Left renal pelvis (tissue), 4 donors: ENCODE measurements around the gene TNFRSF1A. TPM values are rescaled to one million over a fixed set of nuclear protein-coding genes. Genes with fewer than 3 reads are reported as not detected.

Experiments
- DNase-seq, 4 donors: peaks; one replicate each; pipeline ENCODE4 v3.0.0-alpha.2; 2013; ENCODE audit warnings: low read depth in 4 of 4, low spot score in 3 of 4
- polyA plus RNA-seq, 4 donors: library from polyadenylated mRNA; unstranded; fragments of 120-200 nt; gene quantifications; one replicate each; pipeline ENCODE4 v1.2.1, GENCODE V29; 2013; ENCODE audit not compliant: insufficient read length in 4 of 4

Gene TNFRSF1A
- polyA plus RNA-seq, 4 donors, result 82.1 to 173 (median 109) TPM

DNA sequence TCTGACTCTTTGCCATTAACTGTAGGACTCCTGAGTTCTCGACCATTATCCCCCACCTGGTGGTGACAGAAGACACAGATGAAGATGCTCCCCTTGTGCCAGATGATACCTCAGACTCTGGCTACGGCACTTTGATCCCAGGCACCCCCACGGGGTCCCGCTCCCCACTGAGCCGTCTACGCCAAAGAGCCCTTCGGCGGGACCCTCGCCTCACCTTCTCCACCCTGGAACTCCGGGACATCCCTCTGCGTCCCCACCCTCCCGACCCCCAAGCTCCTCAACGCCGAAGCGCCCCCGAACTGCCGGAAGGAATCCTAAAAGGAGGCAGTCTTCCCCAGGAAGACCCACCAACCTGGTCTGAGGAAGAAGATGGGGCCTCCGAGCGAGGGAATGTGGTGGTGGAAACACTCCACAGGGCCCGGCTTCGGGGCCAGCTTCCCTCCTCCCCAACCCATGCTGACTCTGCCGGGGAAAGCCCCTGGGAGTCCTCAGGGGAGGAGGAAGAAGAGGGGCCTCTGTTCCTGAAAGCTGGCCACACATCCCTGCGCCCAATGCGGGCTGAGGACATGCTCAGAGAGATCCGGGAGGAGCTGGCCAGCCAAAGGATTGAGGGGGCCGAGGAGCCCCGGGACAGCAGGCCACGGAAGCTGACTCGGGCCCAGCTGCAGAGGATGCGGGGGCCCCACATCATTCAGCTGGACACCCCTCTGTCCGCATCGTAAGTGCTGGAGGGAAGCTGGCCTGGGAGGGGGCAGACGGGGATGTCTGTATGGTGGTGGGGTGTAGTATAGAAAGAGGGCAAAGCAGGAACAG, 14.4 kb downstream of the TNFRSF1A start:
- no peak for DNase-seq

DNA sequence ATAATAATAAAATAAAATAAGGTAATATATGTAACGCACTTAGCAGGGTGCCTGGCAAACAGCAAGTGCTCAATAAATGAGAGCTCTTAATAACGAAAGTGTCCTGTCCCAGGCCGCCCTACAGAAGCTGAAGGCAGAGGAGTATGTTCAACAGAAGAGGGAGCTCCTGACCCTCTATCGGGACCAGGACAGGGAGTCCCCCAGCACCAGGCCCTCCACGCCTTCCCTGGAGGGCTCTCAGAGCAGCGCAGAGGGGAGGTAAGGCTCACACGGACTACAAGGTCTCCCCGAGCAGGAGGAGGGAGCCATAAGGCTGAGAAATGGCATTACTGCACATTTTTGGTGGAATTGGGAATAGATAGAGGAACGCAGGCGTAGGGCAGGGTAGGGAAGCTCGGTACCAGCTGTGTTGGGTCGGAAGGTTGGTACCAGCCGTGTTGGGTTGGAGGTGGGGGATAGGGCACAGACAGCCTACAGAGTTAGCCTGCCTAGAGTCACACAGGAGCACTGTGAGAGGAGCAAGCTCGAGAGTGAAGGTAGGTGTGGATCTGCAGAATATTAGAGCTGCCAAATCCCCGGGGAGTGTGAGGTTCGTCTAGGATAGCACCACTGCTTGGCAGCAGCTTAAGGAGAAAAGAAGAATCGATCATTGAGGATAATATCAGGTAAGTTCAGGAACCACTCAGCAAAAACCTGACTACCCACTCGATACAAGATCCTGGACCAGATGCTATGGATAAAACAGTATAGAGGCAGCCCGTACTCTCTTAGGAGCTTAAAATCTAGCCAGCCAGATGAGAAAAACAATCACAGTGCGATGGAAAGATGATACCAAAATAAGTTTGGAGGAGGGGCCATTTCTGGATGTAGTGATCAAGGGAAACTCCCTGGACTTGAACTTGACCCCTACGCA, 15.3 kb downstream of the TNFRSF1A start:
- DNase-seq, result no peak

DNA sequence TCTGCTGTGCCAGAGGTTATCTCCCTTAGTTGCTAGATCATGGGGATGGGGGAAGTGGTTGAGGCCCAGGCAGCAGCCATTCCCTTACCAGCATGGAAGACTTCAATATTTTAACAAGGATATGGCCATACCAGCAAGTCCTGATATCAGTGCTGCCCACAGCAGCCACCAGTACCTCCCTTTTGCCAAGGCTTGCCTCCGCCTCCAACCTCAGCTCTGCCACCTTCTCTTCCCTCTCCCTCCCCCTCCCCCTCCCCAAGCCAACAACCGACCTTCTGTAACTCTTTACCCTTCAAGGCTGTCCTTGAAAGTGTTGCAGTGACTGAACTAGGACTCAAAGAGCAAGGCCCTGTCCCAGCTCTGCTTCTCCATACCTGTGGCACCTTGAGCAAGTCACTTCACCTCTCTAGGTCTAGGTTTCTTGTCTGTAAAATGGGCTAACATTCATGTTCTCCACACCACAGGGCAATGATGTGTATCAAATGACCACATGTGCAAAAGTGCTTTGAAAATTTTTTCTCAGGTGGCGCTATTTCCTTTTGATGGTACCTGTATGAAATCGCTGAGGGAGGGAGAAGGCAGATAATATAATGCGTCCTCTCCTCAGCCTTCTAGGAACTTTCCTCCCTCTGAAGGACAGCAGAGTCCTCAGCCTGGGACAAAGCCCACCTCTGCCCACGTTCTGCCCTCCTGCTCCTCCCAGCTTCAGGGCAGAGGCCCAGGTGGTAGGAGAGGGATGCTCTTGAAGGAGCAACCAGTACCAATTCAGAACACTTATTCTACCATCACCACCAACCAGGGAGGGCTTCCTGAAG, 16.7 kb downstream of the TNFRSF1A start:
- DNase-seq, result no peak

- DNase-seq, result no peak
These were observed 17.7 kb downstream of the TNFRSF1A start for GRCh38 chr12:6323995-6324711.

GRCh38 chr12:6323340-6323994, 18.4 kb downstream of the TNFRSF1A start:
- no peak for DNase-seq

DNA sequence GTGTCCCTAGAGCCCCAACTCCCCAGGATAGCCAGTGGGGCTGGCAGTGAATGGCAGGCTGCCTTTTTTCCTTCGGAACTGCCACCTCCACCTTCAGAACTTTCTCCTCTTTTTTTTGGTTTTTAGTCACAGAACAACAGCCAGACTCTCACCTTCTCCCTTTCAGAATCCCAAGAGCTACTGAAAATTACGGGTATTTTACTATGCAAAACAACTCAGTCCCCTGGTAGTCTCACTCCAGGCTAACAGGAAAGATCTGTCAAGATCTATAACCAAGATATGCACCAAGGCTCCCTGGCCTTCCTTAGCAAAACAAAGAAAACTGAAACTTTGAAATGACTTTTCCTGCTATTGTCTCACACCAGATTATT, 18.9 kb downstream of the TNFRSF1A start:
- DNase-seq, result no peak

DNA sequence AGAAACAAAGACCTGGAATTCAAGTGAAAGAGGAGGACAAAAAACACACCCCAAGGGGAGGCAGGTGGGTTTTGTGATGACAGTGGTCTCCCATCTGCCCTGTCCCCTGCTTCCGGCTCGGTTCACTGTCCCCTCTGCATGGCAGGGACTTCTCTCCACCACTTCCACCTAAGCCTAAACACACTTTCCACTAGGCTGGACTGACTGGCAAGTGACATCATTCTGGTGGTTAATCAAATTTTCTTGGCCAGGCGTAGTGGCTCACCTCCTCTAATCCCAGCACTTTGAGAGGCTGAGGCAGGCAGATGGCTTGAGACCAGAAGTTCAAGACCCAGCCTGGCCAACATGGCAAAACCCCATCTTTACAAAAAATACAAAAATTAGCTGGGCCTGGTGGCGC, 19.5 kb downstream of the TNFRSF1A start:
- no peak for DNase-seq

DNA sequence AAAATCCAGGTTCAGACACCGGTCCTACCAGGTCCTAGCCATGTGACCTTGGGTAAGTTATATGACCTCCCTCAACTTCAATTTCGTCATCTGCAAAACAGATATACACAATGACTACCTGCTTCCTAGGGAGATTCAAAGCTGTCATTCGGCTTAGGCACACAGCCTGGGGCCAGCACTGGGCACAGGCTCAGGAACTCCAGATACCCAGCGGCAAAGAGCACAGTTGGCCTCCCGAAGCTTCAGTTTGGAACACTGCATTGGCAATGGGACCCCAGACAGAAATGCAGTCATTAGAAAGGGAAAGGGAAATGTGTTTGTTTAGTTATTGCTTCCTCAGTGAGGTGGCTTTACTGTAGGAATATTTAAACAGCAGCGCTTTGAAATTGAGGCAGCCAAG, 20.0 kb downstream of the TNFRSF1A start:
- DNase-seq, result no peak

- no peak for DNase-seq
These were observed 22.4 kb downstream of the TNFRSF1A start for GRCh38 chr12:6319446-6319845.

DNA sequence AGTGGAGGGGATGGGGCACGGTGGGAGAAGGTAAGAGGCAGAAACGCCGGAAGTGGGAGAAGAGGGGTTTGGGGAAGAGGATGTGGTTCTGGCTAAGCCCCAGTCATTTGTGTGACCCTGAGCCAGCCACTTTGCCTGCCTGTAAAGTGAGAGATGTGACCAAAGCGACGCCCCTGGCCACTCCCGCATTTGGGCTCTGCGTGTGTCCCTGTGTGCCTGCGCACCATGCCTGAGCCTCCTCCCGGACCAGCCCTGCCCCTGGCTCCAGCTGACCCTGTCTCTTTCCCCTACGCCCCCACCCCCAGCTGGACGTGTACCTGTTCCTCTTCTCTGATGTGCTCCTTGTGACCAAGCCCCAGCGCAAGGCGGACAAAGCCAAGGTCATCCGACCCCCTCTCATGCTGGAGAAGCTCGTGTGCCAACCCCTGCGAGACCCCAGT, 23.4 kb downstream of the TNFRSF1A start:
- DNase-seq, result no peak

GRCh38 chr12:6317693-6318439, 24.0 kb downstream of the TNFRSF1A start:
- DNase-seq, result no peak

GRCh38 chr12:6316921-6317692, 24.8 kb downstream of the TNFRSF1A start:
- no peak for DNase-seq

DNA sequence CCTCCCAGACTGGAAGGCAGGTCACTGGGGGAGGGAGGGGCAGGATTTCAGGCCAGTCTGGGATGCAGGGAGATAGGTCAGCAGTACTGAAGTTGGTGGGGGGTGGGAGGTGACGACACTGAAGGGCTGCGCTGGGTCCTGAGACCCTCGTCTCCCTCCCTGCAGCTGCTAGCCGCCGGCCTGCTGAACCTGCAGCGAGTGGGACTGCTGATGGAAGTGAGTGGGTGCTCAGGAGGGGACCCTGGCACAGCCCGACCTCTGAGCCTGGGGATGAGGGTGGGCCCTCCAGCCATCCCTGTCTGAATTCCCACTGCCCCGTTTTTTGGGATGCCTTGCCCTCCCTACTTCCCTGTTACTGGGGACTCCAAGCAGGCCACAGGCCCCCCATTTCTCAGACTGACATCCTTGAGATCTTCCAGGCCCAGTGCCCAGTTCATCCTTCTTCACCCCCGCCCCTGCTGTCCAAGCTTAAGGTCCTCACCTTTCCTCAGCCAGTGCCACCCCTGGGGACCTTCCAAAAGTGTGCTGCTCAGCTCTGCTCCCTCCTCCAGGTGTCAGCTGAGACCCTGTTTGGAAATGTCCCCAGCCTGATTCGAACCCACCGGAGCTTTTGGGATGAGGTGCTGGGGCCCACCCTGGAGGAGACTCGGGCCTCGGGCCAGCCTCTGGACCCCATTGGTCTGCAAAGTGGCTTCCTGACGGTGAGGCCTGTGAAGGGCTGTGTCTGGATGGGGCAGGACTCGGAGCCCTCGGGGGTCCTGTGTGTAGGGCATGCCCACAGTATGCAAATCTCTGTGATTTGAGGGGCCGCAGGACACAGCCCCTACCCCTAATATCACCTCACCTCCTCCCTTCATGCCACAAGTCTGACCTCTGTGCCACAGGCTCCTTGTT, 25.9 kb downstream of the TNFRSF1A start:
- no peak for DNase-seq

DNA sequence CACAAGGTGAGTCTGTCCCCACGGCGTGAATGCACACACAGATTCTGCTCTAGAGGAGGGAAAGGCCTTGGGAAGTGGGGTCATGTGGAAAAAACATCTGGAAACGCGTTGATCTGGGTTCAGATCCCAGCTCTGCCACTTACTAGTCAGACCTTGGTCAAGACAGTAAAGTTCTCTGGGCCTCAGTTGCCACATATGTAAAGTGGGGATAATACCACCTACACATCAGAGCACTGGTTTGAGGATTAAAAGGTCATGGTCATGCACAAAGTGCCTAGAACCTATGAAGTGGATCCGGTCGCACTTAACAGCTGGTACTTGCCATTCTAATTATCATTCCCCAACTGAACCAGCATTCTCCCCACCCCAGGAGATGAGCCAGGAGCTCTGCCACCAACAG, 26.7 kb downstream of the TNFRSF1A start:
- DNase-seq, result no peak

DNA sequence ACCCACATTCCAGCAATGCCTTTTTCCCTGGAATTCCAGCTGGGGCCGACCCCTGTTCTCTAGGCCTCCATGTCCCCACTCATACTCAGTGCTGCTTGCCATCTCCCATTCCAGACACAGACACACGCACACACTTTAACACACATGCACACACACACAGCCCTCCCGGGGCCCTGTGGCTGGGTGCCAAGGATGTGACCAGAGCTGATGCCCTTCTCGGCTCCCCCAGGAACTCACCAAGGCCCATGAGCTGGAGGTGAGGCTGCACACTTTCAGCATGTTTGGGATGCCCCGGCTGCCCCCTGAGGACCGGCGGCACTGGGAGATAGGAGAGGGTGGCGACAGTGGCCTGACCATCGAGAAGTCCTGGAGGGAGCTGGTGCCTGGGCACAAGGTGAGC, 27.1 kb downstream of the TNFRSF1A start:
- no peak for DNase-seq

DNA sequence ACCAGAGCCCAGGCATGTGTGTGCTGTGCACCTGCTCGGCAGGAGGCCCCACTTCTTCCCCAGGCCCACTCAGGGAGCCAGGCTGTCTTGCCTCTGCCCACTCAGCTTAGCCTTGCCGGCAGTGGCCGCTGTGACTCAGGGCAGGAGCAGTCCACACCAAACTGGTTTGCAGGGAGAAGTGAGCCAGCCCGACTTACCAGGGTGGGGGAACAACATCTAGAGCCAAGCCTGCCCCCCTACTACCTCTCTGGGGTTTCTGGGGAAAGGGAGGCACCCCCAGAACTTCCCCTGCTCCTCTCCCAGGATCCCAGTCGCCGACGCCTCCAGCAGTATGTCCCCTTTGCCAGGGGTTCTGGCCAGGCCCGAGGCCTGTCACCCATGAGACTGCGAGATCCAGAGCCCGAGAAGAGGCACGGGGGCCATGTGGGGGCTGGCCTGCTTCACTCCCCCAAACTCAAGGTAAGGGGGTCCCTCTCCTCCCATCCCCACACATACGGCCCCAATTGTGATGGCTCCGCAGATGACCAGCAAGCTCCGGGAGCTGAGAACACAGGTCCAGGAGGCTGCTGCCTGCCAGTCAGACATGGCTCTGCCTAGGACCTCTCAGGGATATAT, 28.4 kb downstream of the TNFRSF1A start:
- DNase-seq, result no peak
